Measurements from ENCODE around the gene SCUBE2. TPM values are rescaled to one million over a fixed set of nuclear protein-coding genes. Genes with fewer than 3 reads are reported as not detected.
"Not testable (repeated sequence)": the region's sequence is repeated elsewhere in the genome, so short reads cannot be mapped to it uniquely, and the experiment has no call there.

Gene SCUBE2
- total and polyA plus RNA-seq, 4 donors = 0.14 to 1.4 (median 0.42) TPM; not detected in 1

DNA sequence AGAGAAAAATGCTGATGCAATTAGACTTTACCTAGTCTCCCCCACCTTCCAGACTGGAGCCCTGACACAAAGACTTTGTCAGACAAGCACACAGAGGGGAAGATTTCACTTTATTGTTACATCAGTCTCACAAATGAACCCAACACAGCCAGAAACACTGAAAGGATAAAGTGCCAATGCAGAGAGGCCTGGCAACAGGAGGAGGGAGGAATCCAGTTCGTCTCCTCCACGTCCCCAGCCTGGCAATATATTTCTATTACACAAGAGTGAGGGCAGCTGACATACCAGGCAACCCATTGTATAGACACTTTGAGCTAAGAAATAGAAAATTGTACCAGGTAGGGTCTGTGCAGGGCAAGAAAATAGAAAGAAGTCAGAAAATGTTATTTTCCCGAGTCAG lies 110.9 kb downstream of the SCUBE2 start:
- WGBS = 88% methylated on average over 3 of the region's 3 CpGs
- DNase-seq (ENCODE audit: low spot score) = no peak

DNA sequence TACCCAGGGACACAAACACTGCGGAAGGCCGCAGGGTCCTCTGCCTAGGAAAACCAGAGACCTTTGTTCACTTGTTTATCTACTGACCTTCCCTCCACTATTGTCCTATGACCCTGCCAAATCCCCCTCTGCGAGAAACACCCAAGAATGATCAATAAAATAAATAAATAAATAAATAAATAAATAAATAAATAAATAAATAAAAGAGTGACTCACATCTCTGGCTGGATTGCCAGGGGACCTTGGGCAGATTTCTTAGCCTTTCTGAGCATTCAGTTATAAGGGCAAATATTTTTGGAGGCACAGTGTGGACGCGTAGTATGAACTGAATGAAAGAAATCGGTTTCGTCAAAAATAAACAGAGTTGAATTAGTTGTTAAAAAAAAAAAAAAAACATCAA lies 112.0 kb downstream of the SCUBE2 start:
- WGBS = 92% methylated on average over 5 of the region's 7 CpGs
- H3K27ac ChIP-seq (ENCODE audit: low read depth in 1 of 2, low read length in 2 of 2); H3K36me3 ChIP-seq (ENCODE audit: control insufficient read depth in 4 of 4, insufficient read depth in 3 of 4, low read depth in 1 of 4, low read length in 3 of 4); H3K4me3 ChIP-seq (ENCODE audit: low read depth in 1 of 3, low read length in 3 of 3); H3K9ac ChIP-seq (ENCODE audit: low read depth in 1 of 2, low read length in 2 of 2); H3K4me1 ChIP-seq (ENCODE audit: control insufficient read depth in 4 of 4, insufficient read depth in 4 of 4, low read length in 3 of 4); H3K27me3 ChIP-seq (ENCODE audit: control insufficient read depth in 4 of 4, insufficient read depth in 4 of 4, low read length in 3 of 4); H3K9me3 ChIP-seq (ENCODE audit: control insufficient read depth in 4 of 4, low read length in 3 of 4); DNase-seq (ENCODE audit: low spot score): not testable (repeated sequence)

More for the DNA sequence above, 110.9 kb downstream of the SCUBE2 start:
- Histone ChIP-seq H3K9me3 (ENCODE audit: control insufficient read depth in 4 of 4, low read length in 3 of 4) (no peaks in the 10 kb centered on the region), H3K4me1 (ENCODE audit: control insufficient read depth in 4 of 4, insufficient read depth in 4 of 4, low read length in 3 of 4) (no peaks in the 10 kb centered on the region), H3K27me3 (ENCODE audit: control insufficient read depth in 4 of 4, insufficient read depth in 4 of 4, low read length in 3 of 4) (peaks cover 0 to 2% (median 0%) of the 10 kb centered on the region in 4 donors), H3K36me3 (ENCODE audit: control insufficient read depth in 4 of 4, insufficient read depth in 3 of 4, low read depth in 1 of 4, low read length in 3 of 4) (no peaks in the 10 kb centered on the region), H3K4me3 (ENCODE audit: low read depth in 1 of 3, low read length in 3 of 3) (no peak overlapping the region), H3K9ac (ENCODE audit: low read depth in 1 of 2, low read length in 2 of 2) (no peak overlapping the region), H3K27ac (ENCODE audit: low read depth in 1 of 2, low read length in 2 of 2) (no peak overlapping the region)
- no peak for TF ChIP-seq MAX (IDR thresholded peaks at IDR 0.05)

- H3K27ac ChIP-seq (ENCODE audit: low read depth in 1 of 2, low read length in 2 of 2) = no peak overlapping the region
- no peak for TF ChIP-seq JUND (IDR thresholded peaks at IDR 0.05)
- TF ChIP-seq REST (IDR thresholded peaks at IDR 0.05) = no peak
- no peak for TF ChIP-seq HNF4A (conservative IDR thresholded peaks at IDR 0.05)
- TF ChIP-seq, protein P1, sequence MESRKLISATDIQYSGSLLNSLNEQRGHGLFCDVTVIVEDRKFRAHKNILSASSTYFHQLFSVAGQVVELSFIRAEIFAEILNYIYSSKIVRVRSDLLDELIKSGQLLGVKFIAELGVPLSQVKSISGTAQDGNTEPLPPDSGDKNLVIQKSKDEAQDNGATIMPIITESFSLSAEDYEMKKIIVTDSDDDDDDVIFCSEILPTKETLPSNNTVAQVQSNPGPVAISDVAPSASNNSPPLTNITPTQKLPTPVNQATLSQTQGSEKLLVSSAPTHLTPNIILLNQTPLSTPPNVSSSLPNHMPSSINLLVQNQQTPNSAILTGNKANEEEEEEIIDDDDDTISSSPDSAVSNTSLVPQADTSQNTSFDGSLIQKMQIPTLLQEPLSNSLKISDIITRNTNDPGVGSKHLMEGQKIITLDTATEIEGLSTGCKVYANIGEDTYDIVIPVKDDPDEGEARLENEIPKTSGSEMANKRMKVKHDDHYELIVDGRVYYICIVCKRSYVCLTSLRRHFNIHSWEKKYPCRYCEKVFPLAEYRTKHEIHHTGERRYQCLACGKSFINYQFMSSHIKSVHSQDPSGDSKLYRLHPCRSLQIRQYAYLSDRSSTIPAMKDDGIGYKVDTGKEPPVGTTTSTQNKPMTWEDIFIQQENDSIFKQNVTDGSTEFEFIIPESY (IDR thresholded peaks at IDR 0.05) = no peak
- no peak for TF ChIP-seq RXRA (IDR thresholded peaks at IDR 0.05)
- no peak for TF ChIP-seq RAD21 (IDR thresholded peaks at IDR 0.05)
- no peak for TF ChIP-seq YY1 (IDR thresholded peaks at IDR 0.05)
- no peak for TF ChIP-seq HNF4G (IDR thresholded peaks at IDR 0.05)
- no peak for TF ChIP-seq FOXA1 (IDR thresholded peaks at IDR 0.05)
- no peak for TF ChIP-seq TAF1 (conservative IDR thresholded peaks at IDR 0.05)
- TF ChIP-seq, protein P2, sequence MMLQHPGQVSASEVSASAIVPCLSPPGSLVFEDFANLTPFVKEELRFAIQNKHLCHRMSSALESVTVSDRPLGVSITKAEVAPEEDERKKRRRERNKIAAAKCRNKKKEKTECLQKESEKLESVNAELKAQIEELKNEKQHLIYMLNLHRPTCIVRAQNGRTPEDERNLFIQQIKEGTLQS (IDR thresholded peaks at IDR 0.05) = no peak
- no peak for TF ChIP-seq MAX (IDR thresholded peaks at IDR 0.05)
- TF ChIP-seq NR2F2 (IDR thresholded peaks at IDR 0.05) = no peak
- TF ChIP-seq FOXA2 (IDR thresholded peaks at IDR 0.05) = no peak
- TF ChIP-seq SP1 (IDR thresholded peaks at IDR 0.05) = no peak
- no peak for TF ChIP-seq EGR1 (IDR thresholded peaks at IDR 0.05; ENCODE audit: low read depth in 2 of 2)
- TF ChIP-seq, protein P3, sequence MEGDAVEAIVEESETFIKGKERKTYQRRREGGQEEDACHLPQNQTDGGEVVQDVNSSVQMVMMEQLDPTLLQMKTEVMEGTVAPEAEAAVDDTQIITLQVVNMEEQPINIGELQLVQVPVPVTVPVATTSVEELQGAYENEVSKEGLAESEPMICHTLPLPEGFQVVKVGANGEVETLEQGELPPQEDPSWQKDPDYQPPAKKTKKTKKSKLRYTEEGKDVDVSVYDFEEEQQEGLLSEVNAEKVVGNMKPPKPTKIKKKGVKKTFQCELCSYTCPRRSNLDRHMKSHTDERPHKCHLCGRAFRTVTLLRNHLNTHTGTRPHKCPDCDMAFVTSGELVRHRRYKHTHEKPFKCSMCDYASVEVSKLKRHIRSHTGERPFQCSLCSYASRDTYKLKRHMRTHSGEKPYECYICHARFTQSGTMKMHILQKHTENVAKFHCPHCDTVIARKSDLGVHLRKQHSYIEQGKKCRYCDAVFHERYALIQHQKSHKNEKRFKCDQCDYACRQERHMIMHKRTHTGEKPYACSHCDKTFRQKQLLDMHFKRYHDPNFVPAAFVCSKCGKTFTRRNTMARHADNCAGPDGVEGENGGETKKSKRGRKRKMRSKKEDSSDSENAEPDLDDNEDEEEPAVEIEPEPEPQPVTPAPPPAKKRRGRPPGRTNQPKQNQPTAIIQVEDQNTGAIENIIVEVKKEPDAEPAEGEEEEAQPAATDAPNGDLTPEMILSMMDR (IDR thresholded peaks at IDR 0.05; ENCODE audit: low read depth, low read length, missing input control) = no peak
- no peak for TF ChIP-seq GABPA (IDR thresholded peaks at IDR 0.05 in 1 of 2, conservative IDR thresholded peaks at IDR 0.05 in 1 of 2)
- peaks cover 0 to 2% (median 0%) of the 10 kb centered on the region in 4 donors for H3K36me3 ChIP-seq (ENCODE audit: control insufficient read depth in 4 of 4, insufficient read depth in 3 of 4, low read depth in 1 of 4, low read length in 3 of 4)
- H3K9me3 ChIP-seq (ENCODE audit: control insufficient read depth in 4 of 4, low read length in 3 of 4) = no peaks in the 10 kb centered on the region
- WGBS = 79% methylated on average over 3 of the region's 3 CpGs
- H3K27me3 ChIP-seq (ENCODE audit: control insufficient read depth in 4 of 4, insufficient read depth in 4 of 4, low read length in 3 of 4) = no peaks in the 10 kb centered on the region
- DNase-seq (ENCODE audit: low spot score) = no peak
- no peak overlapping the region for H3K4me3 ChIP-seq (ENCODE audit: low read depth in 1 of 3, low read length in 3 of 3)
- H3K4me1 ChIP-seq (ENCODE audit: control insufficient read depth in 4 of 4, insufficient read depth in 4 of 4, low read length in 3 of 4) = no peaks in the 10 kb centered on the region
- H3K9ac ChIP-seq (ENCODE audit: low read depth in 1 of 2, low read length in 2 of 2) = no peak overlapping the region
These were observed 118.3 kb downstream of the SCUBE2 start for GRCh38 chr11:8973121-8973520.
